Adipose tissue (tissue), 3 donors: ENCODE data around the gene PLA2R1. TPM values are rescaled to one million over a fixed set of nuclear protein-coding genes. Genes with fewer than 3 reads are reported as not detected.

ENCODE experiments used
- H3K27ac ChIP-seq: one replicate; pipeline ENCODE4 v1.5.1; 2013; ENCODE audit warnings: low read depth, low read length
- WGBS, 3 donors: extraction: QIAGEN DNeasy Blood & Tissue Kit; methylation state at CpG; one replicate each; pipeline ENCODE4 v1.1.7; 2013; 5-methylcytosine and 5-hydroxymethylcytosine counted together
- polyA plus RNA-seq, 3 donors: library from polyadenylated mRNA; stranded (reverse); fragments of 200-250 nt; gene quantifications; one replicate each; pipeline ENCODE4 v1.2.3, GENCODE V29; 2013
- donor health status: healthy with polysubstance abuse.
- donor health status: Bipolar disorder and iron deficiency.
- donor health status: healthy.

PLA2R1 gene
- polyA plus RNA-seq: 1 to 10 TPM in 2 of 3 donors, under 1 TPM in 1; 0.48 to 3.2 (median 2.6) TPM

- WGBS, 3 donors: 1 to 2% (median 1%) methylated on average over 52 of the region's 52 CpGs
- no peak within 1 kb of the TSS for H3K27ac ChIP-seq
These were observed at the start of gene PLA2R1 for GRCh38 chr2:160062292-160063005. Gene PLA2R1, minus strand, starts transcription at chr2:160062615. Its CDS starts 212 bp downstream, at chr2:160062403.

- H3K27ac ChIP-seq: no peak overlapping the region
These were observed 48.3 kb upstream of the PLA2R1 start for GRCh38 chr2:160110674-160111239.

GRCh38 chr2:160109939-160110673, 47.7 kb upstream of the PLA2R1 start:
- H3K27ac ChIP-seq: no peak overlapping the region
- WGBS, 3 donors: 41 to 51% (median 47%) methylated on average over 8 of the region's 8 CpGs

More at GRCh38 chr2:160110674-160111239, 48.3 kb upstream of the PLA2R1 start:
- WGBS, 3 donors: 82 to 89% (median 88%) methylated on average over 7 of the region's 7 CpGs

GRCh38 chr2:160109243-160109642, 46.8 kb upstream of the PLA2R1 start:
- WGBS, 3 donors: 89 to 94% (median 91%) methylated on average over 3 of the region's 3 CpGs
- H3K27ac ChIP-seq: no peak overlapping the region

- H3K27ac ChIP-seq: no peak overlapping the region
- WGBS, 3 donors: 38 to 70% (median 68%) methylated on average over 2 of the region's 2 CpGs
These were observed 46.2 kb upstream of the PLA2R1 start for GRCh38 chr2:160108646-160109045.

- 83 to 93% (median 91%) methylated on average over 1 of the region's 1 CpG for WGBS, 3 donors
- no peak overlapping the region for H3K27ac ChIP-seq
These were observed 43.0 kb upstream of the PLA2R1 start for GRCh38 chr2:160105366-160105765.

- H3K27ac ChIP-seq: no peak overlapping the region
- 41 to 67% (median 56%) methylated on average over 2 of the region's 2 CpGs for WGBS, 3 donors
These were observed 41.7 kb upstream of the PLA2R1 start for GRCh38 chr2:160104115-160104514.

- WGBS, 3 donors: 96 to 98% (median 97%) methylated on average over 1 of the region's 1 CpG
- no peak overlapping the region for H3K27ac ChIP-seq
These were observed 34.9 kb upstream of the PLA2R1 start for GRCh38 chr2:160097326-160097725.

- H3K27ac ChIP-seq: no peak overlapping the region
- 70 to 86% (median 77%) methylated on average over 4 of the region's 4 CpGs for WGBS, 3 donors
These were observed 34.0 kb upstream of the PLA2R1 start for GRCh38 chr2:160096409-160096808.

GRCh38 chr2:160092445-160092844, 30.0 kb upstream of the PLA2R1 start:
- 77 to 93% (median 92%) methylated on average over 4 of the region's 4 CpGs for WGBS, 3 donors
- H3K27ac ChIP-seq: no peak overlapping the region

- H3K27ac ChIP-seq: no peak overlapping the region
These were observed 29.0 kb upstream of the PLA2R1 start for GRCh38 chr2:160091381-160091780.

GRCh38 chr2:160087854-160088745, 25.7 kb upstream of the PLA2R1 start:
- H3K27ac ChIP-seq: no peak overlapping the region
- 71 to 83% (median 81%) methylated on average over 4 of the region's 4 CpGs for WGBS, 3 donors

- WGBS, 3 donors: 87 to 92% (median 87%) methylated on average over 3 of the region's 3 CpGs
- H3K27ac ChIP-seq: no peak overlapping the region
These were observed 23.2 kb upstream of the PLA2R1 start for GRCh38 chr2:160085662-160086061.

GRCh38 chr2:160077912-160078810, 15.7 kb upstream of the PLA2R1 start:
- WGBS, 3 donors: 62 to 92% (median 82%) methylated on average over 4 of the region's 4 CpGs
- H3K27ac ChIP-seq: no peak overlapping the region

- WGBS, 3 donors: 31 to 55% (median 32%) methylated on average over 4 of the region's 4 CpGs
- no peak overlapping the region for H3K27ac ChIP-seq
These were observed 14.5 kb upstream of the PLA2R1 start for GRCh38 chr2:160076914-160077313.

GRCh38 chr2:160076241-160076640, 13.8 kb upstream of the PLA2R1 start:
- H3K27ac ChIP-seq: no peak overlapping the region
- WGBS, 3 donors: 49 to 84% (median 72%) methylated on average over 2 of the region's 2 CpGs

- 43 to 81% (median 52%) methylated on average over 5 of the region's 5 CpGs for WGBS, 3 donors
- no peak overlapping the region for H3K27ac ChIP-seq
These were observed 12.8 kb upstream of the PLA2R1 start for GRCh38 chr2:160075171-160075570.
